HG03139 (cell line): ENCODE measurements around the gene BTN2A1.
"Not testable (repeated sequence)": the region's sequence is repeated elsewhere in the genome, so short reads cannot be mapped to it uniquely, and the experiment has no call there.

Source experiments
- ATAC-seq: cut with Tn5 transposase; IDR thresholded peaks from one replicate; pipeline ENCODE4 v1.9.1; 2021; ENCODE audit not compliant: unreplicated experiment

BTN2A1 gene

DNA sequence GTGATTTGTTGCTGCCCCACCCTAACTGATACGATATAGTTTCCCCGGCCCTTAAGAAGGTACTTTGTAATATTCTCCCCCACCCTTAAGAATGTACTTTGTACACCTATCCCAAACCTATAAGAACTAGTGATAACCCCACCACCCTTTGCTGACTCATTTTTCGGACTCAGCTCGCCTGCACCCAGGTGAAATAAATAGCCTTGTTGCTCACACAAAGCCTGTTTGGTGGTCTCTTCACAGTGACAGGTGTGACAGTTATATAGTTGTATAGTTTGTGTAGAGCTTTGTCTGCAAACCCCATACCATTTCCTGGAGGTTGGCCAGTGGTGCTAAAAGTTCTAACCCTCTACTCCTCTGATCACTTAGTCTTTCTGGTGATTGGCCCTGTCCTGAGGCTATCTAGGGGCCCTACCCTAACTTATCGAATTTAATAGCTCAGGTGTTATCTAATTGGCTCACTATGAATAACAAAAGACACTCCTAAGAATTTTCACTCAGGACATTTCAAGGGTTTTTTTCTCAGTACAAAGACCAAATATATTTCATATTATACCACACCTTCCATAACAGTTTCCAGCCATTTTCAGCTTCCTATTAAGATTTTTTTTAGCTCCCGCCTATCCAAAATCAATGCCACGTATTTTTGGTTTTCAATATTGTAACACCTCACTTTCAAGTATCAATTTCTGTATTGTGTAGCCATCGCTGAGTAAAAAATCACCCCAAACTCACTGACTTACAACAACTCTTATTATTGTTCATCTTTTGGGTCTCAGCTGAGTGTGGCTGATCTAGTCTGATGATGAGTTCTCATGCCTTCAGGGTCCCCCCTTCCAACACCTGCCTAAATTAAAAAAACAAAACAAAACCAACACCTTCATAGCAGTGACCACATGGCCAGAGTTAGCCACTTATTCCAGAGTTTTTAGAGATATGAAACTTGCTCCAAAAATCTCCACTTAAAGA lies 32.5 kb downstream of the BTN2A1 start:
- ATAC-seq: no peak

DNA sequence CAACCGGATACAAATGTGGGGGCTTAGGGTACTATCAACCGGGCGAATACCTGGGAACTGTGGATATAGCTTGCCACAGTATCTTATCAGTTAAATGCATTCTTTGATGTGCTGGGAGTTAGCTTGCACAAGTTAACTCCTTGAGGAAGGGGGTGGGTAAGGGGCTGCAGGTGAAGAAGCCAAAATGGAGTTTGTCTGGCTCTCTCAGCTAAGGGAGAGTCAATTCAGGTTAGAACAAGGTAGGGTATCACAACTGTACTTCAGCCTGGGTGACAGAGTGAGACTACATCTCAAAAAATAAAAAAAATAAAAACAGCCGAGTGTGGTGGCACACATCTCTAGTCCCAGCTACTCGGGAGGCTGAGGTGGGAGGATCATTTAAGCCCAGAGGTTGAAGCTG lies 33.8 kb downstream of the BTN2A1 start:
- no peak for ATAC-seq

DNA sequence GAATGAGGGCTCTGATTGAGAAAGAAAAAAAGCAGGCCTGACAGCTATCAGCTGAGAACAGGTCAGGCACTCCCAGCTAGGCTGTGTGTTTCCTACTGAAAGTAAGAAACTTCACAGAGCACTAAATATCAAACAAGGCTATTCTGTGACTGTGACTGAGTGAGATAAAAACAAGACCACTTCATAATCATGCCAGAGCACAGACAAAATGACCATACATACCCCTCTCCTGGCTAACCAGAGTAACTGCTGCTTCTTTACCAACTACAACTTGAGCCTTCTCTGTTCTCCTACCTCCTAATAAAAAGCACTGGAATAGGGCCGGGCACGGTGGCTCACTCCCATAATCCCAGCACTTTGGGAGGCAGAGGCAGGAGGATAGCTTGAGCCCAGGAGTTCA lies 35.5 kb downstream of the BTN2A1 start:
- no peak for ATAC-seq

DNA sequence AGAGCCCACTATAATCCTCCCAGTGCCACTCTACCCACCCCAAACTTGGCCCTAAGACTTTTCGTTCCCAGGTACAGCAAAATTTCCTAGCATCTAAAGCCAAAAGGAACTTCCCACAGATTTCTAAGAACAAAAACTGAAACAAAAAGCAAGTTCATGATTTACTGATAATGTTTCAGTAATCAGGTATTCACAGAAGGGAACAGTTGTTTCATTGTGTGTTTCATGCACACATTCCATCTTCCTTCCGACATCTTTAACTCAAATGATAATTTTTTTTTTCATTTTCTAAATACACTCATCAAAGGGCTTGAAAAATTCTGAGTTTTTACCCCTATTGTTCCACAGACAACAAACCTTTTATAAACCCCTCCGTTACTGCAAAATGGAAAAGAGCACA lies 36.4 kb downstream of the BTN2A1 start:
- no peak for ATAC-seq

DNA sequence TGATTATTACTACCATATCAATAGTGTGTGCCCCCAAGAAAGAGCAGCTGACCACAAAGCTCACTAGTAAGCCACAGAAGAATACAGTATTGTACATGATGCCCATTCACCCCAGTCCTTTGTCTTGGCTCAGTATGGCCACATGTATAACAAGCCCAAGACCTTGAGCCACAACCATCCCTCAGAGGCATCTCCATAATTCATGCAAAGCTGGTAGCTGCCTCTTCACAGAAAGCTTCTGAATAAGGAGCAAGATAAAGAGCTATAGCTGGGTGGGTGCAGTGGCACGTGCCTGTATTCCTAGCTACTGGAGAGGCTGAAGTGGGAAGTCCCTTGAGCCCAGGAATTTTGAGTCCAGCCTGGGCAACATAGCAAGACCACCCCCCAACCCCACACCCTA lies 37.5 kb downstream of the BTN2A1 start:
- ATAC-seq: no peak

DNA sequence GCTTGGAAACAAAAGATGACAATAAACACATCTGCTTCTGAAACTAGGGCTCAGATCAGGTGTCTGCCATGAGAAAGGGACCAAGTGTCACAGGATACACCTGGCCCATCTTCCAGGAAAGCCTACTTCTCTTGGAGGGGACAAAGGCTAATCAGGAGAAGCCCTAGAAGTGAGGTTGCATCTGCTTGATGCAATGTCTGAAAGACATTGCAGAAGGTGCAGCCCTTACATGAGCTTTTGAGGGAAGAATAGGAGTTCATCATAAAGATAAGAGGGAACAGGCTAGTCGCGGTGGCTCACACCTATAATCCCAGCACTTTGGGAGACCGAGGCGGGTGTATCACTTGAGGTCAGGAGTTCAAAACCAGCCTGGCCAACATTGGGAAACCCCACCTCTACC lies 39.9 kb downstream of the BTN2A1 start:
- ATAC-seq: no peak

DNA sequence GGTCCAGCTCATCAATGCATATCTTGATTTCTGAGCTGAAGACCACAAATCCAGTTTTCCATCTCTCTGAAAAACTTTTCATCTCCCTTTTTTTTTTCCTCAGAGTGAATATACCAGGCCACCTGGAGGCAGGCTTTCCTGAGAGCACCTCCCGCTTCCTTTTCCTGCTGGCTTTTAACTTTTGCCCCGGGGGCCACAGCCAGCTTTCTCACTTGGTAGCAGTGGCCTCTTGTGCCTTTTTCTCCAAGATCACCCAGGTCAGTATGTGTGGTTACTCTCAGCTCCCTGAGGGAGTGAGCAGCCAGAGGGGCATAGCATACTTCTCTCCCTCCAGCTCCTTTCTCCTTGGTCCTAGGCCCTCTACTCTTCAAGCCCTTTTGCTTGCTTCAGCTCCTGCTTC lies 42.3 kb downstream of the BTN2A1 start, which contains the start of gene BTN1A1:
TSS of gene BTN1A1 (plus strand) at position 202 of the 400 bp plus-strand sequence. CDS start 984 bp downstream, outside the sequence.
- no peak for ATAC-seq

DNA sequence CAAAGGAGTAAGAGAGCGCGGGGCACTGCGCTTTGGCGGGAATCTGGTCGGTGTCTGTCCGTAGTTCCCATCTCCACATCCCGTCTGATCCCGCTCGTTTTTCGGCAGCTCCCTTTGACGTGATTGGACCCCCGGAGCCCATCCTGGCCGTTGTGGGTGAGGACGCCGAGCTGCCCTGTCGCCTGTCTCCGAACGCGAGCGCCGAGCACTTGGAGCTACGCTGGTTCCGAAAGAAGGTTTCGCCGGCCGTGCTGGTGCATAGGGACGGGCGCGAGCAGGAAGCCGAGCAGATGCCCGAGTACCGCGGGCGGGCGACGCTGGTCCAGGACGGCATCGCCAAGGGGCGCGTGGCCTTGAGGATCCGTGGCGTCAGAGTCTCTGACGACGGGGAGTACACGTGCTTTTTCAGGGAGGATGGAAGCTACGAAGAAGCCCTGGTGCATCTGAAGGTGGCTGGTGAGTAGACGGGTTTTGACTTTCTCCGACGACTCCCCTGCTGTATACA lies 43.8 kb downstream of the BTN2A1 start:
- no peak for ATAC-seq

DNA sequence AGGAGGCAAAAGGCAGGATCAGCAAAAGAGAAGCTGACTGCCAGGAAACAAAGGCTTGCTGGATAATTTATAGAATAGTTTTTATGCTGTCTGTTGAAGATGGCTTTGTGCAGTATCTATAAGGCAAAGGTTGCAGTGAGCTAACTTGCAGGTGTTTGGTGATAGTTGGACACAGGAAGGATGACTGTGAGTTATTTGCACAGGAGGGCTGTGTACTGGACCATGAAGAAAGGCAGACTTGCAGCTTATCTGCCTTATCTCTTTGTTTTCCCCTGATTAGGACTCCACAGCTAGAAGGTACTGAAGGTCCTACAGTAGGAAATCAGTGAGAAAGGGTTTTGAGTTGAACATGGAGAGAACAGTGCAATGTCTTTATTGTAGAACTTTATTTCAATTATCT lies 44.4 kb downstream of the BTN2A1 start:
- ATAC-seq: peak; percentile 63

DNA sequence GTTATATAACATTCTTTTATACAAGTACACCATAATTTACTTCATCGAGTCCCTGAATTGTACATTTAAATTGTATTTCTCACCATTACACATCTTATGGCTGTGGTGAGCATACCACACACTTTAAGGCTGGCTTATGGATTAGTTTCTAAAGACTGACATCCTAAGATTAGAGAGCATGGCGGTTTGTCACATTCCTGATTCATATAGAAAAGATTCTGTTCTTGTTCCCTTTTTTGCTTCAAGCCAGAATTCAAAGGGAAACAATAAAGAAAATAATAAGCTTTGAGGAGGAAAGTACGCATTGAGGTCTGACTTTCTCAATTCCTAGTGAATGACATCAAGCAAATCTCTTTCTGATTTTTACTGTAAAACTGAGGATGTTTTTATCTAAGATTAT lies 44.9 kb downstream of the BTN2A1 start:
- no peak for ATAC-seq

DNA sequence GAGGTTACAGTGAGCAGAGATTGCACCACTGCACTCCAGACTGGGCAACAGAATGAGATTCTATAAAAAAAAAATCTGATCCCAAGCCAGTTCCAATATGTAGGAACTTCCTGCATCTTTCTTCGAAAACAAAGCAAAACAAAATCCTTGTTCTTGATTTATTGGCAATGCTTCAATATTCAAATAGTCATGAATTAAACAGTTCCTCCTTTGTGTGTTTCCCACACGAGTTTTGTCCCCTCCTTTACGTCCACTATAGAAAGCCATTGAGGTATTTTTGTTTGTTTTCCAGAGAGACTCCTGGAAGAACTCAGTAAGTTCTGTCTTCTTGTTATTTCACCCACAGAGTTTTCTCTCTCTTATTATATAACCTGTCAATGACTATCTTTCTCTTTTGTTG lies 49.9 kb downstream of the BTN2A1 start:
- ATAC-seq: no peak

DNA sequence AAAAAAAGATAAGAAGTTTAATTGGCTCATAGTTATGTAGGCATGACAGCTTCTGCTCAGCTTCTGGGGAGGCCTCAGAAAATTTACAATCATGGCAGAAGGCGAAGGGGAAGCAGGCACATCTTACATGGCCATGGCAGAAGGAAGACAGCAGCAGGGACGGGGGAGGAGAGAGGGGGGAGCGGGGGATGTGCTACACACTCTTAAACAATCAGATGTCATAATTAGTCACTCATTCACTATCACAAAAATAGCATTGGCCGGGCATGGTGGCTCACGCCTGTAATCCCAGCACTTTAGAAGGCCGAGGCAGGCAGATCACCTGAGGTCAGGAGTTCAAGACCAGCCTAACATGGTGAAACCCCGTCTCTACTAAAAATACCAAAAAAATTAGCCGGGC lies 53.3 kb downstream of the BTN2A1 start:
- ATAC-seq: not testable (repeated sequence)

DNA sequence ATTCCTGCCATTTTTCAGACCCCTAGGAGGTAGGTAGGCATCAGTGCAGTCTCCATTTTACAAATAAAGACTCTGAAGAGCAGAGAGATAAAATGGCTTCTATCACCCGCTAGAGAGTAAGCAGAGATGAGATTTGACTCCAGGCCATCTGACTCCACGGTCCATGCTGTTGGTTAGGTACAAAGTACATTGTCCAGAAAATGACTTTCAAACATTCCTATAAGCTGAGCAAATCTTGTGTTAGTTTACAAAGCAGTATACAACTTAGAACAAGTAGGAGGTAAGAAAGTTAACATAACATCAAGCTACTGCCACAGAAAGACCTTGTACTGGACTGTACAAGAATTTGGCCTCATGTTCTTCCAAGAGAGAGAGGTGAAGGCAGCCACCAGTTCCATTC lies 57.2 kb downstream of the BTN2A1 start:
- ATAC-seq: no peak

DNA sequence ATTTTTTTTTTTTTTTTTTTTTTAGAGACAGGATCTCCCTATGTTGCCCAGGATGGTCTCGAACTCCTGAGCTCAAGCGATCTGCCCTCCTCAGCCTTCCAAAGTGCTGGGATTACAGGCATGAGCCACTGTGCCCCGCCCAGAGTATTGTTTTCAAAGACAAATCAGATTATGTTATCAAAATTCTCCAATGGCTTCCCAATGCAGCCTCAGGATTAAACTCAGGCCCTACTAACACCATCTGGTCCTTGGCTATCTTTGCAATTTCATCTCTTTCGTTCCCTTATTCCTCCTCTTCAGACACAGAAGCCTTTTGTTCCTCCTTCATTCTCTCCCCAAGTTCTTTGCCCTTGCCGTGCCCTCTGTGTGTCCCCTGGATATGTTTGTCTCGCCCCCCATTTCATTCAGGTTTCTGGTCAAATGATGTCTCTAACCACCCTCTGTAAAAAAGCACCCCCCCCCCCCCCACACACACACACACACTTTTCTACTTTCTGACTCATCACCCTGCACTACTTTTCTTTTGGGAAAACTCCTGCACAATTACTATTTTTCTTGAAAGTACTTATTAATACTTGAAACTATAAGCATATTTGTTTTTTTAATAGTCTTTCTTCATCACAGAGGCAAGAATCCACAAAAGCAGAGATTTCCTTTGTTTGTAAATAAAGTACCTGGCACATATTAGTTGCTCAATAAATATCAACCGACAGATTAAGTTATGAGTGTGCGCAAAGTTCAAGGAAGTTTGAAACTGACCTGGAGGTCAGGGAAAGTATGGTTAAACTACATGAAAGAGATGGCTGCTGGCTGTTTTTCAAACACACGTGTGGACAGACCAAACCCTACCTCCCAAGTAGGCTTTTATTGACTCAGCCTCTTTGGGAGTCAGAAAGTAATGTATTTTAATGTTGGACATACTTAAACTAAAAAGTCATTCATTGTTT lies 59.0 kb downstream of the BTN2A1 start:
- ATAC-seq: no peak
